GM23248 (cell line): ENCODE measurements around the gene HIVEP1. TPM values are rescaled to one million over a fixed set of nuclear protein-coding genes. Genes with fewer than 3 reads are reported as not detected.

ENCODE experiments used
- DNase-seq: peaks from one replicate; pipeline ENCODE4 v3.0.0-alpha.2; 2015
- H2AFZ ChIP-seq: fragments of 200-600 bp; sonication (generic); 2 replicates; pipeline ENCODE4 v1.6.1; 2016; ENCODE audit warnings: antibody characterized with exemption
- H3F3A ChIP-seq: fragments of 200-600 bp; sonication (generic); 2 replicates; pipeline ENCODE4 v1.6.1; 2016; ENCODE audit warnings: mild to moderate bottlenecking, antibody characterized with exemption, mixed run types; ENCODE audit not compliant: insufficient read depth
- H3K27ac ChIP-seq: fragments of 200-600 bp; sonication (generic); 2 replicates; pipeline ENCODE4 v1.5.1; 2016; ENCODE audit warnings: mild to moderate bottlenecking
- H3K27me3 ChIP-seq: fragments of 200-600 bp; sonication (generic); replicated peaks from 2 replicates; pipeline ENCODE4 v1.6.1; 2016; ENCODE audit warnings: mild to moderate bottlenecking; ENCODE audit not compliant: insufficient read depth
- H3K36me3 ChIP-seq: fragments of 200-600 bp; sonication (generic); 2 replicates; pipeline ENCODE4 v1.6.1; 2016; ENCODE audit warnings: low read depth, mild to moderate bottlenecking
- H3K4me1 ChIP-seq: fragments of 200-600 bp; sonication (generic); 2 replicates; pipeline ENCODE4 v1.6.1; 2016; ENCODE audit warnings: mild to moderate bottlenecking; ENCODE audit not compliant: insufficient read depth
- H3K4me2 ChIP-seq: fragments of 200-600 bp; sonication (generic); one replicate; pipeline ENCODE4 v1.6.1; 2016; ENCODE audit warnings: mild to moderate bottlenecking; ENCODE audit not compliant: unreplicated experiment
- H3K4me3 ChIP-seq: fragments of 200-600 bp; sonication (generic); 2 replicates; pipeline ENCODE4 v1.5.1; 2016; ENCODE audit warnings: mild to moderate bottlenecking
- H3K79me2 ChIP-seq: fragments of 200-600 bp; sonication (generic); 2 replicates; pipeline ENCODE4 v1.6.1; 2016; ENCODE audit warnings: mild to moderate bottlenecking; ENCODE audit not compliant: insufficient read depth
- H3K9ac ChIP-seq: fragments of 200-600 bp; sonication (generic); 2 replicates; pipeline ENCODE4 v1.6.1; 2016; ENCODE audit warnings: mild to moderate bottlenecking
- H3K9me2 ChIP-seq: fragments of 200-600 bp; sonication (generic); 2 replicates; pipeline ENCODE4 v1.6.1; 2016; ENCODE audit warnings: mixed run types, mild to moderate bottlenecking, moderate library complexity; ENCODE audit not compliant: insufficient read depth
- H3K9me3 ChIP-seq: fragments of 200-600 bp; sonication (generic); one replicate; pipeline ENCODE4 v1.6.1; 2017; ENCODE audit warnings: low read depth
- H4K20me1 ChIP-seq: fragments of 200-600 bp; sonication (generic); 2 replicates; pipeline ENCODE4 v1.6.0; 2016; ENCODE audit not compliant: insufficient read depth
- EZH2 ChIP-seq: fragments of 200-600 bp; sonication (generic); IDR thresholded peaks from 2 replicates; pipeline ENCODE4 v1.6.1; 2018; ENCODE audit warnings: antibody characterized with exemption, mild to moderate bottlenecking; ENCODE audit not compliant: insufficient read depth, poor library complexity, severe bottlenecking
- EZH2phosphoT487 ChIP-seq: fragments of 200-600 bp; sonication (generic); IDR thresholded peaks from 2 replicates; pipeline ENCODE4 v1.6.1; 2018; ENCODE audit warnings: antibody characterized with exemption, moderate library complexity, mild to moderate bottlenecking, low read depth; ENCODE audit not compliant: insufficient read depth
- whole genome bisulfite sequencing, 2 experiments: methylation state at CpG; one replicate each; pipeline ENCODE4 v1.1.6; 2015 to 2017; ENCODE audit warnings: low lambda C conversion rate in 2 of 2, low coverage in 1 of 2; ENCODE audit errors: missing lambda C conversion rate in 2 of 2; 5-methylcytosine and 5-hydroxymethylcytosine counted together
- in situ Hi-C: fragments of 300-500 bp; cut with MboI; formaldehyde crosslinking; loops from 2 replicates; pipeline ENCODE4 v1.15.0; 2020
- polyA plus RNA-seq: library from polyadenylated mRNA; unstranded; fragments of >200 nt; fragmentation: Nextera tagmentation; extraction: Ambion mirVana; gene quantifications from 2 replicates; pipeline ENCODE4 v1.2.1, GENCODE V29; 2016
- total RNA-seq: library from RNA; depleted of rRNA; stranded (reverse); fragments of >200 nt; shearing (Covaris generic); gene quantifications from 2 replicates; pipeline ENCODE4 v1.2.3, GENCODE V29; 2014

Gene HIVEP1
- total and polyA plus RNA-seq, 2 experiments from 2014 or later: 3.3 to 7.1 TPM

DNA sequence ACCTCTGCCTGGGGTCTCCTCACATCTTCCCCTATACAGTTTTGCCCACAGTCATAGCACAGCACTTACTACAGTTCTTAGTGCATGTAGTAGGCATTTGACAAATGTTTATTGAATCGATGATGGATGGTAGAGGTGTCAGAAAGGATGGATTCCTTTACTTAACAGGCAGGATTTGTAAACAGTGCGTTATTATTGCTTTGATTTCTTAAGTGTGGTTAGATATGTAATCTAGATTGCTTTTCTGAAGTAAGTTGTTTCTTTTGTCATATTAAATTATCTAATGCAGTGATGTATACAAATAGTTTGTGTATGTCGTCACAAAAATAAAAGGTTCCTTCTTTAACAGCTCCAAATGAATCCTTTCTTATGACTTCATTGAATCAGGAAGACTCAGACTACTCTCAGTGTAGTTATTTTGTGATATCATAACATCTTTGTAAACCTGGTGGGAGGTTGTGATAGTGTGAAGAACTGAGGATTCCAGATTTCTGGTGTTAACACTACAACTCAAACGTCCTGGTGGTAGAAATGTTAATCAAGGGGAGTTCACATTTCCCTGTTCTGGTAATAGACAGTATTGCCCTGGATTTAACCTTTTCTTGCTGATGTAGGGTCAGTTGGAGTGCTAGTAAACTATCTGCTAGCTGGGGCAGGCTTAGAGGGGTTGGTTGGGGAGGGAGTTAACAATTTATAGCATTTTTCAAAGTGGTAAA lies 87.7 kb downstream of the HIVEP1 start:
- no peak for DNase-seq
- Histone ChIP-seq H3K9me2 (no peaks in the 10 kb centered on the region), H4K20me1 (no peaks in the 10 kb centered on the region), H3K4me3 (no peak overlapping the region), H3K9ac (no peak overlapping the region), H3K27me3 (no peaks in the 10 kb centered on the region), H3K79me2 (no peaks in the 10 kb centered on the region), H3F3A (peaks cover 4% of the 10 kb centered on the region; the same call in 1 of the 2 replicates), H3K27ac (no peak overlapping the region), H3K4me1 (peaks cover 33% of the 10 kb centered on the region), H3K36me3 (no peaks in the 10 kb centered on the region), H2AFZ (no peak overlapping the region), H3K9me3 (no peaks in the 10 kb centered on the region), H3K4me2 (no peak overlapping the region)
- in situ Hi-C loops: no loop called here
- WGBS, 2 experiments: 77 to 80% methylated on average over 4 of the region's 4 CpGs
- TF ChIP-seq EZH2 (no peak), EZH2phosphoT487 (no peak)

DNA sequence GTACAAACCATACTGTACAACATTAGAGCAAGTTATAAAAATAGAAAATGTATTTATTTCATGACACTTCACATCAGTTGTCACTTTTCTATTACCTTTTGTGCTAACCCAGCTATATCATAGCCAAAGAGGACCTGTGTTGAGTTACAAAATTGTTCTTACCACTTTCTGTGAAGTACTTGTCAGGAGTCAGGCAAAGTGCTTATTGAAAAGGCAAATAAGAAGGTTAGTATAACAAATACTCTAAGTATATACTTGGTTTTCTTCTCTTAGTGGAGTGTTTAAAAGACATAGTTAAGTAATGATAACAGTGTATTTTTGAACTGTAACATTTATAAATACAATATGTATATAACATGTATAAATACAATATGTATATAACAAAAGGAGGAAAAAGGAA lies 88.9 kb downstream of the HIVEP1 start:
- in situ Hi-C loops: no loop called here
- H3K4me3 ChIP-seq: no peak overlapping the region
- no peak overlapping the region for H3K9ac ChIP-seq
- DNase-seq: no peak
- H3K27me3 ChIP-seq: no peaks in the 10 kb centered on the region
- H3K36me3 ChIP-seq: no peaks in the 10 kb centered on the region
- H3K79me2 ChIP-seq: no peaks in the 10 kb centered on the region
- no peak overlapping the region for H3K4me2 ChIP-seq
- H4K20me1 ChIP-seq: no peaks in the 10 kb centered on the region
- peaks cover 4% of the 10 kb centered on the region; the same call in 1 of the 2 replicates for H3F3A ChIP-seq
- no peak for TF ChIP-seq EZH2
- TF ChIP-seq EZH2phosphoT487: no peak
- H2AFZ ChIP-seq: no peak overlapping the region
- H3K4me1 ChIP-seq: peaks cover 22% of the 10 kb centered on the region
- H3K9me2 ChIP-seq: no peaks in the 10 kb centered on the region
- no peaks in the 10 kb centered on the region for H3K9me3 ChIP-seq
- H3K27ac ChIP-seq: no peak overlapping the region

DNA sequence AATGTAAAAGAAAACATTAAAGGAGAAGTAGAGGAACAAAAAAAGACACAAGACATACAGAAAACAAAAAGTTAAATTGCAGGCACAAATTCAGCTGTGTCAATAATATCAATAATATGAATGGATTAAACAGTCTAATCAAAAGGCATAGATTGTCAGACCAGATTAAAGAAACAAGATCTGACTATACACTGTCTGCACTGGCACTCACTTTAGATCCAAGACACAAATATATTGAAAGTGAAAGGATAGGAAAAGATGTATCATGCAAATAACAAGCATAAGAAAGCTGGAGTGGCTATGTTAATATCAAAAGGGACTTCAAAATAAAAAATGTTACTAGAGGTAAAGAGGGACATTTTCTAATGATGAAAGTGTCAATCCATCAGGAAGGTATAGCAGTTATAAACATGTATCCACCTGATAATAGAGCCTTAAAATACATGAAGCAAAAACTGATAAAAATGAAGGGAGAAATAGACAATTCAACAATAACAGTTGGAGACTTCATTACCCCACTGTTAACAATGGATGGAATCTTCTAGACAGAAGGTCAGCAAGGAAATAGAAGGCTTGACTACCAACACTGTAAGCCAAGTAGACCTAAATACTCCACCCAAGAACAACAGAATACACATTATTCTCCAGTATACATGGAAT lies 89.7 kb downstream of the HIVEP1 start:
- H3K9me2 ChIP-seq: no peaks in the 10 kb centered on the region
- H4K20me1 ChIP-seq: no peaks in the 10 kb centered on the region
- H3K9ac ChIP-seq: no peak overlapping the region
- TF ChIP-seq EZH2phosphoT487 (no peak), EZH2 (no peak)
- H3F3A ChIP-seq: peaks cover 4% of the 10 kb centered on the region; the same call in 1 of the 2 replicates
- no peaks in the 10 kb centered on the region for H3K27me3 ChIP-seq
- no peak overlapping the region for H3K4me2 ChIP-seq
- in situ Hi-C loops: no loop called here
- no peaks in the 10 kb centered on the region for H3K36me3 ChIP-seq
- no peaks in the 10 kb centered on the region for H3K79me2 ChIP-seq
- H2AFZ ChIP-seq: no peak overlapping the region
- DNase-seq: no peak
- no peak overlapping the region for H3K4me3 ChIP-seq
- peaks cover 19% of the 10 kb centered on the region for H3K4me1 ChIP-seq
- H3K27ac ChIP-seq: no peak overlapping the region
- no peaks in the 10 kb centered on the region for H3K9me3 ChIP-seq

DNA sequence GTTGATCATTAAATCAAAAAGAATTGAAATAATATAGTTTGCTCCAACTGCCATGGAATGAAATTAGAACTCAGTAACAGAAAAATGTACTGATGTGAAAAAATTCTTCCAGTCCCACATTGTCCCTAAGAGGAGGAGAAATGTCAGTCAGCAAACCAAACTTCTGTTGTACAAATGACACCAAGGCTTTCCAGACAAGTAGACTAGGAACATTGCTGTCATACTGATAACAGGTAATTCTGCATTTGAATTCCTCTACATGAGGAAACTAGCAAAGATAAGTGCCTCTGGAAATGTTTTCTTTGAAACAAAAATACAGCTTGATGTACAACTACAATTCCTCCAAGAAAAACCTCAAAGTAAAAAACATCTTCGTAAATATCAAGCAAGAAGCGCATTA lies 90.2 kb downstream of the HIVEP1 start:
- no peak for DNase-seq
- no peaks in the 10 kb centered on the region for H4K20me1 ChIP-seq
- no peak overlapping the region for H2AFZ ChIP-seq
- H3K9me2 ChIP-seq: no peaks in the 10 kb centered on the region
- TF ChIP-seq EZH2phosphoT487: no peak
- no peak for TF ChIP-seq EZH2
- H3K36me3 ChIP-seq: no peaks in the 10 kb centered on the region
- peaks cover 13% of the 10 kb centered on the region for H3K4me1 ChIP-seq
- H3F3A ChIP-seq: peaks cover 4% of the 10 kb centered on the region; the same call in 1 of the 2 replicates
- no peaks in the 10 kb centered on the region for H3K9me3 ChIP-seq
- in situ Hi-C loops: no loop called here
- no peaks in the 10 kb centered on the region for H3K27me3 ChIP-seq
- no peak overlapping the region for H3K9ac ChIP-seq
- no peak overlapping the region for H3K27ac ChIP-seq
- no peak overlapping the region for H3K4me2 ChIP-seq
- no peaks in the 10 kb centered on the region for H3K79me2 ChIP-seq
- 95 to 96% methylated on average over 2 of the region's 2 CpGs for WGBS, 2 experiments
- H3K4me3 ChIP-seq: no peak overlapping the region
